H1 (cell line): ENCODE measurements around the gene ZFHX2. TPM values are rescaled to one million over a fixed set of nuclear protein-coding genes. Genes with fewer than 3 reads are reported as not detected.
A peak's percentile ranks its signal among the peaks of the same experiment; 100 is the strongest.

ENCODE experiments used
- ASH2L ChIP-seq: fragments of 200-600, 300-600 bp; sonication (generic); IDR thresholded peaks from one replicate; pipeline ENCODE4 v1.7.1; 2017; ENCODE audit warnings: low read length
- RFX5 ChIP-seq: IDR thresholded peaks from 2 replicates; pipeline ENCODE4 v1.6.1; 2011; ENCODE audit warnings: low read depth, low read length, improper control_type of control experiment, borderline replicate concordance
- SIN3A ChIP-seq, 2 experiments: IDR thresholded peaks in 1 of 2; conservative IDR thresholded peaks in 1 of 2; 2 replicates each; pipeline ENCODE4 v1.6.1; 2011 to 2012; ENCODE audit warnings: low read length in 2 of 2, improper control_type of control experiment in 1 of 2, low read depth in 1 of 2, mild to moderate bottlenecking in 1 of 2
- polyA plus RNA-seq, 7 experiments: library from polyadenylated mRNA; depleted of rRNA in 3 of 7; stranded (reverse) in 5 of 7; unstranded in 2 of 7; fragments of >200 nt in 5 of 7; fragments of 200-250 nt in 2 of 7; gene quantifications; 1 replicate in 5 of 7; 2 replicates in 1 of 7; 4 replicates in 1 of 7; pipeline versions ENCODE4 v1.2.1 to v1.2.3, GENCODE V29; 2011 to 2013; ENCODE audit warnings: missing spikeins in 2 of 7, mixed read lengths in 2 of 7
- total RNA-seq: library from RNA; stranded (reverse); fragmentation: NEBNext Ultra II Directional; extraction: Animal tissue kit (Norgen Biotek cat#: 25700); gene quantifications from 2 replicates; pipeline ENCODE4 v1.2.1, GENCODE V29; 2021

Gene ZFHX2
- total and polyA plus RNA-seq, 2 of the 8 experiments (the other 6 are each of a cell fraction or from before 2014, with no cell fraction given) = 2.7 to 27.0 TPM

- TF ChIP-seq SIN3A (conservative IDR thresholded peaks at IDR 0.05 in 1 of 2, IDR thresholded peaks at IDR 0.05 in 1 of 2; ENCODE audit: low read depth in 1 of 2, low read length in 2 of 2) (no peak), RFX5 (no peak), ASH2L (peak; percentile 34)
- TF ChIP-seq, all 59 proteins: peak for 6
Measured at GRCh38 chr14:23494223-23494622, 57.3 kb downstream of the ZFHX2 start (continued).
